Measurements from ENCODE around the gene GLS.

Gene GLS

GRCh38 chr2:190903693-190904450, 23.3 kb downstream of the GLS start:
- DNase-seq (ENCODE audit: low read depth): no peak
- H3K4me3 ChIP-seq (ENCODE audit: low read depth, low read length): no peak overlapping the region
- TF ChIP-seq CTCF (IDR thresholded peaks at IDR 0.05; ENCODE audit: insufficient read depth, low read depth, low read length, missing control alignments): no peak

- no peak overlapping the region for H3K4me3 ChIP-seq (ENCODE audit: low read depth, low read length)
- no peak for TF ChIP-seq CTCF (IDR thresholded peaks at IDR 0.05; ENCODE audit: insufficient read depth, low read depth, low read length, missing control alignments)
- no peak for DNase-seq (ENCODE audit: low read depth)
Measured at GRCh38 chr2:190904640-190905261, 24.1 kb downstream of the GLS start.

GRCh38 chr2:190908532-190908931, 27.9 kb downstream of the GLS start:
- TF ChIP-seq CTCF (IDR thresholded peaks at IDR 0.05; ENCODE audit: insufficient read depth, low read depth, low read length, missing control alignments): no peak
- no peak for DNase-seq (ENCODE audit: low read depth)
- H3K4me3 ChIP-seq (ENCODE audit: low read depth, low read length): no peak overlapping the region

GRCh38 chr2:190909680-190910079, 29.1 kb downstream of the GLS start:
- no peak for TF ChIP-seq CTCF (IDR thresholded peaks at IDR 0.05; ENCODE audit: insufficient read depth, low read depth, low read length, missing control alignments)
- DNase-seq (ENCODE audit: low read depth): no peak
- no peak overlapping the region for H3K4me3 ChIP-seq (ENCODE audit: low read depth, low read length)

- TF ChIP-seq CTCF (IDR thresholded peaks at IDR 0.05; ENCODE audit: insufficient read depth, low read depth, low read length, missing control alignments): no peak
- DNase-seq (ENCODE audit: low read depth): no peak
- no peak overlapping the region for H3K4me3 ChIP-seq (ENCODE audit: low read depth, low read length)
Measured at GRCh38 chr2:190910341-190911136, 29.9 kb downstream of the GLS start.

- H3K4me3 ChIP-seq (ENCODE audit: low read depth, low read length): no peak overlapping the region
- peak; percentile 38 for DNase-seq (ENCODE audit: low read depth)
- no peak for TF ChIP-seq CTCF (IDR thresholded peaks at IDR 0.05; ENCODE audit: insufficient read depth, low read depth, low read length, missing control alignments)
Measured at GRCh38 chr2:190911813-190912212, 31.2 kb downstream of the GLS start.

Measured in GM12865 (cell line).